Kidney capillary endothelial cell (primary cell): Measurements from ENCODE around the gene RNF41.
"Not testable (repeated sequence)": the region's sequence is repeated elsewhere in the genome, so short reads cannot be mapped to it uniquely, and the experiment has no call there.

Source experiments
- DNase-seq: peaks from one replicate; pipeline ENCODE4 v3.0.0-alpha.2; 2018; ENCODE audit warnings: low spot score

RNF41 gene

DNA sequence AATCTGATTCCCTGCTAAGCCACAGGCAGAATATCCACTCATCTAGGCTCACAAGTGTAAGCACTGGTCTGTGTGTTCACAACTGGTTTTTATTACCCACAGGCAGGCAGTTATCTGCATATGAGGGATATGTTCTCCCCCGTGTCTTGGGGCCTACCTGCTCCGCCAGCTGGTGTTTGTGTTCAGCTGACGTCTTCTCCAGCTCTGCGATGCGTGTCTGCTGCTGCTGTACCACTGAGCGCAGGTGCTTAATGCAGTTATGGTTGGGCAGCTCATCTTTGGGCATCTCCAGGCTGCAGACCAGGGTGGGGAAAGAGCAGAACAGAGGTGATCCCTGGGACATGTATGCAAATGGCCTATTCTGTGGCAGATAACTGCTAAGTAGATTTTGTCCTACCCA is 13.7 kb downstream of the RNF41 start:
- DNase-seq, result no peak

GRCh38 chr12:56206452-56207166 is 15.1 kb downstream of the RNF41 start:
- DNase-seq, result no peak

DNA sequence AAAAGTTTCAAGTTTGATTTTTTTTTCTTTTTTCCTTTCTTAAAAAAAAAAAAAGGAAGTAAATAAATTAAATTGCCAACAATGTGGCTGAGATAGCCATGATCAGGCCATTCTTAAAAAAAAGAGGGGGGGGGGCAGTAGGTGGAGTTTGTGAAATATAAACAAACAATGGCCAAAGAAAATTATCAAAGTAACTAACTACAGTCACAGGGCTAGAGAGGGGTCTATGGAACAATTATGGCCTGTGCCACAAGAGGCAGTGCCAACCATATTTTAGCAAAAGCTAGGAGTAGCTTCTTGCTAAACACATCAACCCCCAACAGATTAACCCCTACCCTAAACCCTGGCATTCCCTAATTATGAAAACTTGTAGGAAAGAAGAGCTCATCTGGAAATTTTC is 16.3 kb downstream of the RNF41 start:
- DNase-seq, result no peak

DNA sequence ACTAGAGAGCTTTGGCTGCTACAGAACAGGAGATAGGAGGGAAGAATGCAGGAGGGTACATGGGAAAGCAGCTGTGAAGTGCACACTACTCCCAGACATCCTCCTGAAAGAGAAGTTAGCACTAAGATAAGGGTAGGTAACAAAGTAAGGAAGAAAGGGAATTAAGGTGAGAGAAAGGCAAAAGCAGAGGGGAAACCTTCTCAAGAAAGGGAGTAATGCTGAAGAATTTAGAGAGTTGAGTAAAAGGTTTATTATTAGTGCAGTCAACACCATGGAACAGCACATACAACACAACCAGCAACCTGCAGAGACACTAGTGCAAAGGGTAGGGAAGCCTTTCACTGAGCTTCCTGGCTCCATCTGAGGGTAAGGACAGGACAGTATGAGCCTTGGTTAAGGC is 17.4 kb downstream of the RNF41 start:
- no peak for DNase-seq

- no peak for DNase-seq
Measured at GRCh38 chr12:56202838-56203237, 18.9 kb downstream of the RNF41 start.

GRCh38 chr12:56202366-56202765 is 19.4 kb downstream of the RNF41 start:
- DNase-seq, result no peak

GRCh38 chr12:56198836-56199235 is 22.9 kb downstream of the RNF41 start:
- no peak for DNase-seq

GRCh38 chr12:56197921-56198635 is 23.6 kb downstream of the RNF41 start:
- no peak for DNase-seq

DNA sequence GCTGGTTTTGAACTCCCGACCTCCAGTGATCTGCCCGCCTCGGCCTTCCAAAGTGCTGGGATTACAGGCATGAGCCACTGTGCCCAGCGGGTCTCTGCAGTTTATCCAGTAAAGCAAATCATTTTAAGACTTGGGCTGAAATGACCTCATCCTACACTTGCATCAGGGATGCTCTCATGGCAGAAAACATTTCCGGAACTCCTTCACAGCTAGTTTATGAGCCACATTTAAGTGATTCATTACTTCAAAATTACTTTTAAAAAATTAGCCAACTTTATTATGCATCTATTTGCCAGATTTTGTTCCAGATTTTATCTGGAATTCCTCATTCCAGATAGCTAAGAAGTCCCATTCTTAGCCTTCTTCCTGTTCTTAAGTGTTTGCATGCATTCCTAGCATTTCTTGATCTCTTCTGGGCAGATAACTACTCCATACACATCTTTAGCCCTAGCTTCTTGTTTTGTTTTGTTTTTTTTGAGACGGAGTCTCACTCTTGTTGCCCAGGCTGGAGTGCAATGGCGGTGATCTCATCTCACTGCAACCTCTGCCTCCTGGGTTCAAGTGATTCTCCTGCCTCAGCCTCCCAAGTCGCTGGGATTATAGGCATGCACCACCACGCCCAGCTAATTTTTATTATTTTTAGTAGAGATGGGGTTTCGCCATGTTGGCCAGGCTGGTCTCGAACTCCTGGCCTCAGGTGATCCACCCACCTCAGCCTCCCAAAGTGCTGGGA is 24.7 kb downstream of the RNF41 start:
- DNase-seq, result not testable (repeated sequence)

- peak; percentile 80 for DNase-seq
Measured at GRCh38 chr12:56193025-56193578, 28.6 kb downstream of the RNF41 start.

- DNase-seq, result no peak
Measured at GRCh38 chr12:56192582-56192981, 29.1 kb downstream of the RNF41 start.

DNA sequence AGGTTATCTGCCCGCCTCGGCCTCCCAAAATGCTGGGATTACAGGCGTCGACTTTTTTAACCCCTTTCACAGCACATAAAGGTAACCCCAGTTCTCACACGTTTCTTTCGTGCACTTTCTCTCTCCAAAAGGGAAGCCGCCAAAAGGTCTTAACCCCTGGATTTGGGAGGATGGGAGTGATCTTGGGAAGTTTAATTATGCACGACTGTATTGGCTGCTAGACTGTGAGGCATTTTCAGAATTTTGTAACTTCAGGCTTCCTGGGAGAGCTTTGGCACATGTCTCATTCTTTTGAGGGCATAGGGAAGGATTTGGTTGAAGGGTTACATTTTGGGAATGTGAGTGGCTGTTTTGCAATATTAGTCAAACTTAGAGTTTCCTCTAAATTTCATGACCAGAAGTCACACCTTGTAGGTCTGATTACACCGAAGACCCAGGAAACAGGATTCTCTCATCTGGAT is 31.0 kb downstream of the RNF41 start:
- no peak for DNase-seq

DNA sequence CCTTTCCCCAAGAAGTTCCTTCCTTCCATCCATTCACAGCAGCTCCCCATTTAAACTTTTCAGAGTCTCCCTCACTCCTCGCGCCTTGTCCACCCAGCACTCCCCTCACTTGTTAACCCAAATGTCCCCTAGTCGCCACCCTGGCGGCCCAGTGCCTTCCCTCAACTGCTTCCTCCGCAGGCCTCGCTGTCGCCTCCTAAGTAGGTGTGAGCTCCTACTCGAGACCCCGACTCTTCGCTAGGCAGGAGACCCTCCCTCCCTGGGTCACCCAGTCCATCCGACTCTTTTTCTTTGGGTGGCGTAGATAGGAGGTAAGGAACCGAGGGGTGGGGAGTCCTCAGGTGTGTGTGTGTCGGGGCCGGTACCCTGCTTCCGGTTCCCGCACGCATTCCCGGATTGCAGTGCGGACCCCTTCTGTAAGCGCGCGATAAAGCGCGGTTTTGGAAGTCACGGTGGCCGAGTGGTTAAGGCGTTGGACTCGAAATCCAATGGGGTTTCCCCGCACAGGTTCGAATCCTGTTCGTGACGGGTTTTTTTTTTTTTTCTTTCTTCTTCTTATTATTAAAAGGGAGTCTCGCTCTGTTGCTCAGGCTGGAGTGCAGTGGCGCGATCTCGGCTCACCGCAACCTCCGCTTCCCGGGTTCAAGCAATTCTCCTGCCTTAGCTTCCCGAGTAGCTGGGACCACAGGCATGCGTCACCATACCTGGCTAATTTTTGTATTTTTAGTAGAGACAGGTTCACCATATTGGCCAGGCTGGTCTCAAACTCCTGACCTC is 31.6 kb downstream of the RNF41 start:
- peak; percentile 82 for DNase-seq

DNA sequence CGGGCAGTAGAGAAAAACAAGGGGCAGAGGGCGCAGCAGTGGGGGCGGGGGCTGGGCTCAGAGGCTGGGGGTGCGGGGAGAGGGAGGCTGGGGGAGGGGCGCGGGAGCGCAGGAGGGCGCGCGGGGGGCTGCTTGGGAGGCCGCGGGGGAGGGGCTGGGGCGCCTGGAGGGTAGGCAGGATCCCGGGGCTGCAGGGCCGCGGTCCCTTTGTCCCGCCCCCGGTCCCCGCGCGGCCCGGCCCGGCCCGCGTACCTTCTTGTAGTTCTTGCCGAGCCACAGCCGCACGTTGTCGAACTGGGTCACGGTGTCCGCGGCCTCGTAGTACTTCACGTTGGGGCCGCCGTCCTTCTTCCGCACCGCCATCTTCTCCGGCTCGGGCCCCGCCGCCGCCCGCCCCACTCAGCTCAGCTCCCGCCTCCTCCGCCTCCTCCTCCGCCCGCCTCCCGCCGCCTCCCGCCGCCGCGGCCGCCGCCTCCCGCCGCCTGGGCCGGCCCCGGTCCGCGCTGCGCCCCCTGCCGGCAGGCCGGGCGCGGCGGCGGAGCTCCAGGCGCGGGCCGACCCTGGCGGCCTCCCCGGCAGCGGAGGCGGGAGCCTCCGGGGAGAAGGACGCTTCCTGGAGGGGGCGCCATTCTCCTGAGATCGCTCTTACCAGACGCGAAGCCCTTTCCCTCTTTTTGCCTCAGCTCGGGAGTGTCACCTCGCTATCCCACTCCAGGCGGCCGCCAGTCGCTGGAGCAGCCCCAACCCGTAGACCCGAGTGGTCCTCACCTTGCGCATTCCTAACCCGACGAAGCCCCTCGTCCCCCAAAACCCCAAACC is 32.4 kb downstream of the RNF41 start, which contains the start of gene SMARCC2:
SMARCC2 (minus strand) TSS at position 385 of the 819 bp plus-strand sequence; CDS start at position 363, 22 bp downstream.
- peak; percentile 91 for DNase-seq

GRCh38 chr12:56188778-56189098 is 33.0 kb downstream of the RNF41 start:
- DNase-seq, result no peak

GRCh38 chr12:56188131-56188777 is 33.5 kb downstream of the RNF41 start:
- no peak for DNase-seq

GRCh38 chr12:56186957-56187356 is 34.8 kb downstream of the RNF41 start:
- no peak for DNase-seq

- DNase-seq, result no peak
Measured at GRCh38 chr12:56178347-56178746, 43.4 kb downstream of the RNF41 start.

DNA sequence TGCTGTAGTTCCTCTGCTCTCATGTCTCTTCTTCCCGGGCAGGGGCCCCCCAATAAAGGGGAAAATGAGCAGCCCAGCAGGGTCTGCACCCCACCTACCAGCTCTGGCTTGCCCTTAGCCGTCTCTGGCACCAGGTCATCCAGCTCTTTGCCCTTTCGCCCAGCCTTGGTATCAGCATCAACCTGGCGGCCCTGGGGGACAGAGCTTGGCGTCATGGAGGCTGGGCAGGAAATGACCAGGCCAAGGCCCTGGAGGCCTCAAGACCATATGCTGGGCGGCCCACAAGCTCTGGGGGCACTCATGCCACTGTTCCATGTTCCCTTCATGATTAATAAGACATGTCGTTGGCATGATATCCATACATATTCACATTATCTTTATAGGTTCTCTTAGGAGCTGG is 48.9 kb downstream of the RNF41 start:
- DNase-seq, result no peak

GRCh38 chr12:56169229-56169759 is 52.4 kb downstream of the RNF41 start:
- no peak for DNase-seq
